Measurements from ENCODE around the gene TMEM108.
"Not testable (repeated sequence)": the region's sequence is repeated elsewhere in the genome, so short reads cannot be mapped to it uniquely, and the experiment has no call there.

The TMEM108 gene

GRCh38 chr3:133038089-133038730 lies at the start of gene TMEM108:
TSS of gene TMEM108 (plus strand) at chr3:133038391.
- peak; percentile 91 to 99 for DNase-seq

GRCh38 chr3:132995971-132996370 lies 42.2 kb upstream of the TMEM108 start:
- DNase-seq: no peak

- DNase-seq: no peak
Observed at GRCh38 chr3:132997404-132998185, 40.6 kb upstream of the TMEM108 start.

DNA sequence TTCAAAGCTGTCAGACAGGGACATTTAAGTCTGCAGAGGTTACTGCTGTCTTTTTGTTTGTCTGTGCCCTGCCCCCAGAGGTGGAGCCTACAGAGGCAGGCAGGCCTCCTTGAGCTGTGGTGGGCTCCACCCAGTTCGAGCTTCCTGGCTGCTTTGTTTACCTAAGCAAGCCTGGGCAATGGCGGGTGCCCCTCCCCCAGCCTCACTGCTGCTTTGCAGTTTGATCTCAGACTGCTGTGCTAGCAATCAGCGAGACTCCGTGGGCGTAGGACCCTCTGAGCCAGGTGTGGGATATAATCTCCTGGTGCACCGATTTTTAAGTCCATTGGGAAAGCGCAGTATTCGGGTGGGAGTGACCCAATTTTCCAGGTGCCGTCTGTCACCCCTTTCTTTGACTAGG lies 33.2 kb upstream of the TMEM108 start:
- DNase-seq: not testable (repeated sequence)

GRCh38 chr3:133007601-133008000 lies 30.6 kb upstream of the TMEM108 start:
- no peak for DNase-seq

DNA sequence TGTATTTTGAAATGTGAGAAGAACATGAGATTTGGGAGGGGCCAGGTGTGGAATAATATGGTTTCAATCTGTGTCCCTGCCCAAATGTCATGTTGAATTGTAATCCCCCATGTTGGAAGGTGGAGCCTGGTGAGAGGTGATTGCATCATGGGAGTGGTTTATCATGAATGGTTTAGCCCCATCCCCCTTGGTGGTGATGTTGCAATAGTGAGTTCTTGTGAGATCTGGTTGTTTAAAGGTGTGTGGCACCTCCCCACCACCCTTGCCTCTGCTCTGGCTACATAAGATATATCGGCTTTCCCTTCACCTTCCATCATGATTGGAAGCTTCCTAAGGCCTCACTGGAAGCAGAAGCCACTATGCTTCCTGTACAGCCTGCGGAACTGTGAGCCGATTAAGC lies 23.9 kb upstream of the TMEM108 start:
- no peak for DNase-seq

DNA sequence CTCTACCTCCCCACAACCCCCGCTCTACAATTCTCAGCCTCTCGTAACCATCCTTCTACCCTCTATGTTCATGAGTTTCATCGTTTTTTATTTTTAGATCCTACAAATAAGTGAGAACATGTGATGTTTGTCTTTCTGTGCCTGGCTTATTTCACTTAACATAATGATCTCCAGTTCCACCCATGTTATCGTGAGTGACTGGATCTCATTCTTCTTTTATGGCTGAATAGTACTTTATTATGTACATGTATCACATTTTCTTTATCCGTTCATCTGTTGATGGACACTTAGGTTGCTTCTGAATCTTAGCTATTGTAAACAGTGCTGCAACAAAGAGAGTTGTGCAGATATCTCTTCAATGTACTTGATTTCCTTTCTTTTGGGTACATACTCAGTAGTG lies 22.6 kb upstream of the TMEM108 start:
- not testable (repeated sequence) for DNase-seq

GRCh38 chr3:133016838-133017309 lies 21.3 kb upstream of the TMEM108 start:
- DNase-seq: no peak

DNA sequence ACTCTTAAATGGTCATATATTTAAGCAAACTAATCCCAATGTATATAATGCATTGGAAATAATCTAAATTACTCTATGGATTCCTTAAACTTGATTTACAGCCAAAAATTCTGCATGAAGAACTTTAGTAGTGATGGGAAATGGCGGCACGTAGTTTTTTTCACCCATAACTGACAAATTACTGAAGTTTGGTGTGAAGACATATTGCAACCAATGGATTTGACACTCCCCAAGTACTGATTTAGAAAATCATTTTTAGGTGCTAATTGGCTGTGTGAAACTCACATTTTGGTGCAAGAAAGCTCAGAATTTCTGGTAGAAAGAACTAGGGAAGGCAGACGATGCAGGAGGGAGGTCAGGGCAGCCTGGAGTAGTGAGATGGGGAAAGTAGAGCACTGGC lies 19.3 kb upstream of the TMEM108 start:
- no peak for DNase-seq

DNA sequence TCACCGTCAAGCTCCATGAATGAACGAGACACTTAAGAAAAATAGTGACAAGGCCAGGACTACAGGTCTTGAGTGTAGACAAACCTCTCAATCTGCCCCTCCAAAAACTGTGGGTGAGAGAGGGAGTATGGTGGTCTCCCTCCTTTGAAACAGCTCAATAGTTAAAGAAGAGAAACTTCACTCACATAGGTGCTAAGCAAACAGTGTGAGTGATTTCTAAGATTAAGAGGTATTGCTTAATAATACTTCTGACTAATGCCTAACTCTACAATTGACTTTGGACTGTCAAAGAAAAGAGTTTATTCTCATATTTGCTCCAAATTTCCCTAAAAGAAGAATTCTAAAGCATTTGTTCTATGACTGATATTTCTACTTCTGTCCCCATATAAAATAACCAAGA lies 17.0 kb upstream of the TMEM108 start:
- DNase-seq: no peak

DNA sequence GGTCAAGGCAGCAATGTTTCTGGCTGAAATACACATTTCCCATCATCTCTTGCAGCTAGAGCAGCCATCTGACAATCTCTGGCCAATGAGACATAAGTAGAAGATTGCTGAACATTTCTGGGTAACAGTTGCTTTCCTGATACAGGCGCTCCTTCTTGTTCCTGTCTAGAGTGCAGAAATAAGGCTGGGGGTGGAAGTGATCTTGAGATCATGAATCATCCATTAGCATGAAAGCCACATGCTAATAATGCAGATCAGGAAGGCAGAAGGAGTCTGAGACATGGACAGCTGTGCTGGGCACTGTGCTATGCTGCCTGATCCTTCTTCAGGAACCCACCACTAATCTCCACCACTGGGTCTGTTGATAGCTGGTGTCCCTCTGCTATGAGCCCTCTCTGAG lies 14.8 kb upstream of the TMEM108 start:
- no peak for DNase-seq

DNA sequence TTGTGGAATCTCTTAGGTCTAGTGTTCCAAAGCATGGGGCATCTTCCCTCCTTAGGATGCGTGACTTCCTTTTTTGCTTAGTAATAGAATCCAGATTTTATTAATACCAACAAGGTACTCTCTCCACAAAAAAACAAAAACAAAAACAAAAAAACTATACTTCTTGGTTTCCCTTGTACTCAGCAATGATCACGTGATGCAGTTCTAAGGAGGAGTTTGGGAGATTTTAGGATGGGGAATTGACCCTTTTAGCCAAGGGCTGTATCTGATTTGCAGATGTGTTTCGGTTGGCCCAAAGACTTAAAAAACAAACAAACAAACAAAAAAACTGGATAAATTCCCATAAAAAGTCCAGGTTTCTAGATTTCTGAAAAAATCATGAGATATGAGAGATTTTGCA lies 12.6 kb upstream of the TMEM108 start:
- no peak for DNase-seq

- no peak for DNase-seq
Observed at GRCh38 chr3:133032301-133032700, 5.9 kb upstream of the TMEM108 start.

GRCh38 chr3:133037436-133037835 lies 755 bp upstream of the TMEM108 start:
- peak in 1 of 2 experiments; percentile 43 for DNase-seq

DNA sequence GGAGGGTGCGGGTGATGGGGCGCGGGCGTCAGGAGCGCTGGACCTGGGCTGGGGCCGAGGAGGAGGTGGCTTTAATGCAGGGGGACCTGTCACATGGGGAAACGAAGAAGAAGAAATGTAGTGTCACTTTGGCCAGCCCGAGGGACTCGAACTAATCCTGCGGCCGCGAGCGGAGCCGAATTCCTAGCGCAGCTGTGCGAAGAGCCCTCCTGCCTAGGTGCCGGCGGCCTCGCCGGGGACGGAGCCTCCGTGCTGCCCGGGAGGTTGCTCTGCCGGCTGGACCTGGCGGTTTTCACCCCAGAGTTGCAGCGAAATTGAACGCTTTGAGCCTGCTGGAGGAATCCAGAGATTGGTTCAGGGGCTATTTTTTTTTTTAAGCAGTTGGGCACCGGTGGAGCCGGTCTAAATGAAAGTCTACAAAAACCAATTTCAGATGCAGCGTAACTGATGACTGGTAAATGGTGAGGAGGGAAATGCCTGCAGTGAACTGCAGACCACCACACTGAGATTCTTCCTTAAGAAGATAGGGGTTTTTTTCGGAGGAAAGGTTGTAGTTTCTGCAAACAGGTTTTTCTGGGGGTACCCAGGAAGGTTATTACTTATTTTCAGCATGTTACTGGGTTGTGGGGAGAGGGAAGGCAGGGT lies 662 bp downstream of the TMEM108 start:
- peak in 1 of 2 experiments; percentile 40 for DNase-seq

DNA sequence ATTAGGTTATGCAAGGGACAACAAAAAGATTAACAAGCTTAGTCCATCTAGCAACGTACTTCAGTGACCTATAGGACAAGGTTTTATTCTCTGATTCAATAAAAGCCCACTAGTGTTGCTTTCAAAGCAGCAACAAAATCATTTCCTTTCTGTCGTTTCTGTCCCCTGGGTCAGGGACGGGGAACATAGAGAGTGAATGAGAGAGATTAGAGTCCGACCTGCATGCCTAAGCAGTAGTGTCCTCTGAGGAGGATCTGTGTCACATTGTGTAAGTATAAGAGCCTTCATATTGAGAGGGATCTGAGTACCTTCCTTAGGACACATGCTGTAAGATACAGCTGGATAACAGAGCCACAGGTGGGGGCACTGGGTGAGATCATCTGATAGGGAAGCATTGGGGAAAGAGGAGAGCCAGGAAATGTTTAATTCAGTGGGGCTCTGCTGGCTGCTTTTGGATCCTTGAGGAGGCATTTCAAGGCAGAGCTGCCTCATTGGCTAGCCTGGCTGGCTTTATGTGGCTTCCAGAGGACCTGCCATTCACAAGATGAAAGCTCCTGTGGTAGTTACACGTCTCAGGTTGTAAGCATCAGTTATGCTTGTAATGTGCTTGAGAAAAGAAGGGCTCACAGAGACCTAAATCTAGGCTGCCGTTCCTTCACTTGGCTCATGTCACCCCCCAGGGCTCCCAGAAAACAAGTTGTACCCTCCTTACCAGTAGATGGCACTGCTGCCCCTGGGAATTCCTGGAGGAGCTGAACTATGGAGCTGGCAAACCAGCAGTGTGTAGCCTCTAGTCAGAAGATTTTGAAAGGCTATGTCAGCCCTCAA lies 2.7 kb downstream of the TMEM108 start:
- peak; percentile 94 for DNase-seq

- peak in 1 of 2 experiments; percentile 63 for DNase-seq
Observed at GRCh38 chr3:133041524-133041829, 3.3 kb downstream of the TMEM108 start.

DNA sequence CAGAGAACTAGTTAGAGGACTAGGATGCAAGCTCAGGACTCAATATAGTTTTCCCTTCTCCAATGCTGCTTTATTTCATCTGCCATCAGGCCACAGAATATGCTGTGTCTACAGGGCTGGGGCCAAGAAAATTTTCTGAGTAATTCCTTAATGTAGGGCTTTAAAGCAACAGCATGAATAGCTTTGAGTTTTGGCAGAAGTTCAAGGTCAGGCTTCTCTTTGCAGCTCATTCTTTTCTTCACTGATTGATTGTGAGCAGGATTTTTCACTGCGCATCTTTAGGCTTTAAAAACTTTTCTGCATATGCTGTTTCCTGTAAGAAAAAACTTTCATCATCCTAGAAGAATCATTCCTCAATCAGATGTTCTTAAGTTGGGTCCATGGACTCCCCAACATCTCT lies 4.6 kb downstream of the TMEM108 start:
- DNase-seq: peak; percentile 40 to 80

- DNase-seq: no peak
Observed at GRCh38 chr3:133047980-133048379, 9.8 kb downstream of the TMEM108 start.

GRCh38 chr3:133049491-133049890 lies 11.3 kb downstream of the TMEM108 start:
- no peak for DNase-seq

GRCh38 chr3:133050891-133051290 lies 12.7 kb downstream of the TMEM108 start:
- DNase-seq: no peak

- no peak for DNase-seq
Observed at GRCh38 chr3:133053532-133053931, 15.3 kb downstream of the TMEM108 start.

- peak in 1 of 2 experiments; percentile 20 for DNase-seq
Observed at GRCh38 chr3:133054586-133054985, 16.4 kb downstream of the TMEM108 start.

Measured in NCI-H446 (cell line).